AG20443 (cell line): ENCODE measurements around the gene PCSK9.
A peak's percentile ranks its signal among the peaks of the same experiment; 100 is the strongest.

Source experiments
- DNase-seq: peaks from one replicate; pipeline ENCODE4 v3.0.0; 2012; ENCODE audit warnings: low spot score, mixed read lengths

PCSK9 gene

GRCh38 chr1:55044617-55045397 is 5.5 kb downstream of the PCSK9 start:
- no peak for DNase-seq

GRCh38 chr1:55045430-55045829 is 6.1 kb downstream of the PCSK9 start:
- DNase-seq, result no peak

- DNase-seq, result no peak
Measured at GRCh38 chr1:55046871-55047270, 7.5 kb downstream of the PCSK9 start.

GRCh38 chr1:55047611-55048010 is 8.3 kb downstream of the PCSK9 start:
- DNase-seq, result no peak

- no peak for DNase-seq
Measured at GRCh38 chr1:55048453-55049270, 9.3 kb downstream of the PCSK9 start.

GRCh38 chr1:55049271-55049913 is 10.0 kb downstream of the PCSK9 start:
- no peak for DNase-seq

- no peak for DNase-seq
Measured at GRCh38 chr1:55049914-55050278, 10.5 kb downstream of the PCSK9 start.

- DNase-seq, result peak; percentile 72
Measured at GRCh38 chr1:55050283-55050682, 10.9 kb downstream of the PCSK9 start.

- no peak for DNase-seq
Measured at GRCh38 chr1:55051169-55051568, 11.8 kb downstream of the PCSK9 start.

GRCh38 chr1:55051621-55052020 is 12.3 kb downstream of the PCSK9 start:
- no peak for DNase-seq

- DNase-seq, result no peak
Measured at GRCh38 chr1:55052221-55053142, 13.1 kb downstream of the PCSK9 start.

- DNase-seq, result no peak
Measured at GRCh38 chr1:55053265-55053954, 14.1 kb downstream of the PCSK9 start.

GRCh38 chr1:55054396-55054795 is 15.0 kb downstream of the PCSK9 start:
- no peak for DNase-seq

- no peak for DNase-seq
Measured at GRCh38 chr1:55055084-55055882, 15.9 kb downstream of the PCSK9 start.

- no peak for DNase-seq
Measured at GRCh38 chr1:55055951-55056631, 16.7 kb downstream of the PCSK9 start.

- no peak for DNase-seq
Measured at GRCh38 chr1:55056632-55056992, 17.3 kb downstream of the PCSK9 start.

- no peak for DNase-seq
Measured at GRCh38 chr1:55057270-55057955, 18.1 kb downstream of the PCSK9 start.

GRCh38 chr1:55057956-55058298 is 18.6 kb downstream of the PCSK9 start:
- no peak for DNase-seq
